ENCODE results near the gene PCCA.
"Not testable (repeated sequence)": the region's sequence is repeated elsewhere in the genome, so short reads cannot be mapped to it uniquely, and the experiment has no call there.

PCCA gene

GRCh38 chr13:100141461-100141961 is 52.6 kb downstream of the PCCA start:
- DNase-seq (ENCODE audit: low read depth in 2 of 2) = not testable (repeated sequence)

- DNase-seq (ENCODE audit: low read depth in 2 of 2) = no peak
Observed at GRCh38 chr13:100146534-100146933, 57.6 kb downstream of the PCCA start.

- DNase-seq (ENCODE audit: low read depth in 2 of 2) = no peak
Observed at GRCh38 chr13:100147825-100148224, 58.9 kb downstream of the PCCA start.

GRCh38 chr13:100148422-100148821 is 59.5 kb downstream of the PCCA start:
- no peak for DNase-seq (ENCODE audit: low read depth in 2 of 2)

- no peak for DNase-seq (ENCODE audit: low read depth in 2 of 2)
Observed at GRCh38 chr13:100149389-100149788, 60.5 kb downstream of the PCCA start.

- DNase-seq (ENCODE audit: low read depth in 2 of 2) = not testable (repeated sequence)
Observed at GRCh38 chr13:100150711-100151110, 61.8 kb downstream of the PCCA start.

- DNase-seq (ENCODE audit: low read depth in 2 of 2) = no peak
Observed at GRCh38 chr13:100154842-100155416, 66.0 kb downstream of the PCCA start.

- DNase-seq (ENCODE audit: low read depth in 2 of 2) = no peak
Observed at GRCh38 chr13:100156788-100157187, 67.9 kb downstream of the PCCA start.

GRCh38 chr13:100158569-100158968 is 69.7 kb downstream of the PCCA start:
- no peak for DNase-seq (ENCODE audit: low read depth in 2 of 2)

- DNase-seq (ENCODE audit: low read depth in 2 of 2) = no peak
Observed at GRCh38 chr13:100159584-100159983, 70.7 kb downstream of the PCCA start.

GRCh38 chr13:100160450-100160849 is 71.6 kb downstream of the PCCA start:
- no peak for DNase-seq (ENCODE audit: low read depth in 2 of 2)

GRCh38 chr13:100163375-100163774 is 74.5 kb downstream of the PCCA start:
- no peak for DNase-seq (ENCODE audit: low read depth in 2 of 2)

- DNase-seq (ENCODE audit: low read depth in 2 of 2) = no peak
Observed at GRCh38 chr13:100173203-100173602, 84.3 kb downstream of the PCCA start.

- DNase-seq (ENCODE audit: low read depth in 2 of 2) = not testable (repeated sequence)
Observed at GRCh38 chr13:100174455-100174854, 85.6 kb downstream of the PCCA start.

GRCh38 chr13:100175078-100175802 is 86.3 kb downstream of the PCCA start:
- DNase-seq (ENCODE audit: low read depth in 2 of 2) = no peak

GRCh38 chr13:100175803-100176182 is 86.9 kb downstream of the PCCA start:
- DNase-seq (ENCODE audit: low read depth in 2 of 2) = no peak

- no peak for DNase-seq (ENCODE audit: low read depth in 2 of 2)
Observed at GRCh38 chr13:100176801-100177400, 88.0 kb downstream of the PCCA start.

- DNase-seq (ENCODE audit: low read depth in 2 of 2) = no peak
Observed at GRCh38 chr13:100178309-100178708, 89.4 kb downstream of the PCCA start.

- DNase-seq (ENCODE audit: low read depth in 2 of 2) = no peak
Observed at GRCh38 chr13:100179276-100179675, 90.4 kb downstream of the PCCA start.

GRCh38 chr13:100182900-100183490 is 94.1 kb downstream of the PCCA start:
- no peak for DNase-seq (ENCODE audit: low read depth in 2 of 2)

- DNase-seq (ENCODE audit: low read depth in 2 of 2) = no peak
Observed at GRCh38 chr13:100184095-100184494, 95.2 kb downstream of the PCCA start.

- DNase-seq (ENCODE audit: low read depth in 2 of 2) = no peak
Observed at GRCh38 chr13:100195568-100195967, 106.7 kb downstream of the PCCA start.

- DNase-seq (ENCODE audit: low read depth in 2 of 2) = no peak
Observed at GRCh38 chr13:100196375-100196774, 107.5 kb downstream of the PCCA start.

Data from stimulated activated CD8-positive, alpha-beta memory T cell treated with anti-CD3 and anti-CD28 coated beads, Interleukin-15, amount 100 ng/mL, for 4 hours (primary cell).